Neural crest cell (in vitro differentiated cells): ENCODE results near the gene AVPR2. TPM values are rescaled to one million over a fixed set of nuclear protein-coding genes. Genes with fewer than 3 reads are reported as not detected.

ENCODE experiments used
- DNase-seq: peaks from one replicate; pipeline ENCODE4 v3.0.0; 2021; ENCODE audit warnings: low read depth, mixed read lengths, low spot score
- H3K27ac Mint-ChIP-seq: one replicate; pipeline ENCODE4 v1.8.0; 2021; ENCODE audit warnings: mild to moderate bottlenecking, mixed read lengths; ENCODE audit not compliant: unreplicated experiment
- H3K27me3 Mint-ChIP-seq: 2 replicates; pipeline ENCODE4 v1.8.0; 2021; ENCODE audit warnings: low read depth, mild to moderate bottlenecking, mixed read lengths
- H3K36me3 Mint-ChIP-seq: 2 replicates; pipeline ENCODE4 v1.8.0; 2021; ENCODE audit warnings: low read depth, mild to moderate bottlenecking, mixed read lengths
- H3K4me1 Mint-ChIP-seq: 2 replicates; pipeline ENCODE4 v1.8.0; 2021; ENCODE audit warnings: mixed read lengths
- H3K4me3 Mint-ChIP-seq: one replicate; pipeline ENCODE4 v1.8.0; 2021; ENCODE audit warnings: mild to moderate bottlenecking, mixed read lengths
- H3K9me3 Mint-ChIP-seq: 2 replicates; pipeline ENCODE4 v1.8.0; 2021; ENCODE audit warnings: mixed read lengths
- total RNA-seq: library from RNA; stranded (reverse); gene quantifications from 2 replicates; pipeline ENCODE4 v1.2.1, GENCODE V29; 2021
- TF ChIP-seq, protein P1 (sequence below): fragments of 200-600 bp; sonication (generic); conservative IDR thresholded peaks from 2 replicates; pipeline ENCODE4 v1.5.0; 2021; ENCODE audit warnings: antibody characterized with exemption, mild to moderate bottlenecking

Gene AVPR2
- total RNA-seq, 1 donor from 2014 or later, result not detected

DNA sequence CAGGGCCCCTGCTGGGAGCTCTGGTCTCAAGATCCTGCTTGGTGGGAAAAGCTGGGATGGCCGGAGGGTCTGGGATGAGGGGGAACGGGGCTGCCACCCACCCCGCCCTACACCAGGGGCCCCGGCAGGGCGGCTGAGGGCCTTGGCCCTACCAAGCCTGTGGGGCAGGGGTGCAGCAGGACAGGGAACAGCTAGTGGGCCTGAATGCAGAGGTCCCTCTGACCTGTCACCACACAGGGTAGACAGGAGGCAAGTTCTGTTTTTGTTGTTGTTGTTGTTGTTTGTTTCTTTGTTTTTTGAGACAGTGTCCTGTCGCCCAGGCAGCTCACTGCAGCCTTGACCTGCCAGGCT is 40.3 kb downstream of the AVPR2 start:
- peaks cover 7% of the 10 kb centered on the region for H3K27me3 Mint-ChIP-seq
- peaks cover 15% of the 10 kb centered on the region for H3K36me3 Mint-ChIP-seq
- no peak for DNase-seq
- TF ChIP-seq, protein P1, sequence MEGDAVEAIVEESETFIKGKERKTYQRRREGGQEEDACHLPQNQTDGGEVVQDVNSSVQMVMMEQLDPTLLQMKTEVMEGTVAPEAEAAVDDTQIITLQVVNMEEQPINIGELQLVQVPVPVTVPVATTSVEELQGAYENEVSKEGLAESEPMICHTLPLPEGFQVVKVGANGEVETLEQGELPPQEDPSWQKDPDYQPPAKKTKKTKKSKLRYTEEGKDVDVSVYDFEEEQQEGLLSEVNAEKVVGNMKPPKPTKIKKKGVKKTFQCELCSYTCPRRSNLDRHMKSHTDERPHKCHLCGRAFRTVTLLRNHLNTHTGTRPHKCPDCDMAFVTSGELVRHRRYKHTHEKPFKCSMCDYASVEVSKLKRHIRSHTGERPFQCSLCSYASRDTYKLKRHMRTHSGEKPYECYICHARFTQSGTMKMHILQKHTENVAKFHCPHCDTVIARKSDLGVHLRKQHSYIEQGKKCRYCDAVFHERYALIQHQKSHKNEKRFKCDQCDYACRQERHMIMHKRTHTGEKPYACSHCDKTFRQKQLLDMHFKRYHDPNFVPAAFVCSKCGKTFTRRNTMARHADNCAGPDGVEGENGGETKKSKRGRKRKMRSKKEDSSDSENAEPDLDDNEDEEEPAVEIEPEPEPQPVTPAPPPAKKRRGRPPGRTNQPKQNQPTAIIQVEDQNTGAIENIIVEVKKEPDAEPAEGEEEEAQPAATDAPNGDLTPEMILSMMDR, result no peak
- peaks cover 2% of the 10 kb centered on the region for H3K9me3 Mint-ChIP-seq
- no peak overlapping the region for H3K27ac Mint-ChIP-seq
- H3K4me3 Mint-ChIP-seq, result no peak overlapping the region
- peaks cover 23% of the 10 kb centered on the region for H3K4me1 Mint-ChIP-seq

- no peak overlapping the region for H3K27ac Mint-ChIP-seq
- H3K27me3 Mint-ChIP-seq, result peaks cover 7% of the 10 kb centered on the region
- TF ChIP-seq, protein P1, result no peak
- no peak for DNase-seq
- peaks cover 26% of the 10 kb centered on the region for H3K4me1 Mint-ChIP-seq
- peaks cover 23% of the 10 kb centered on the region for H3K36me3 Mint-ChIP-seq
- H3K9me3 Mint-ChIP-seq, result peaks cover 2% of the 10 kb centered on the region
- peak overlapping the region; percentile 41 for H3K4me3 Mint-ChIP-seq
These were observed 41.8 kb downstream of the AVPR2 start for GRCh38 chrX:153945956-153946943.

- TF ChIP-seq, protein P1, result peak; percentile 83
- peak; percentile 71 for DNase-seq
- H3K36me3 Mint-ChIP-seq, result peaks cover 26% of the 10 kb centered on the region
- peaks cover 2% of the 10 kb centered on the region for H3K9me3 Mint-ChIP-seq
- H3K27ac Mint-ChIP-seq, result peak overlapping the region; percentile 83
- peaks cover 24% of the 10 kb centered on the region for H3K4me1 Mint-ChIP-seq
- peaks cover 7% of the 10 kb centered on the region for H3K27me3 Mint-ChIP-seq
- peak overlapping the region; percentile 72 for H3K4me3 Mint-ChIP-seq
These were observed 42.7 kb downstream of the AVPR2 start for GRCh38 chrX:153947009-153947769.

DNA sequence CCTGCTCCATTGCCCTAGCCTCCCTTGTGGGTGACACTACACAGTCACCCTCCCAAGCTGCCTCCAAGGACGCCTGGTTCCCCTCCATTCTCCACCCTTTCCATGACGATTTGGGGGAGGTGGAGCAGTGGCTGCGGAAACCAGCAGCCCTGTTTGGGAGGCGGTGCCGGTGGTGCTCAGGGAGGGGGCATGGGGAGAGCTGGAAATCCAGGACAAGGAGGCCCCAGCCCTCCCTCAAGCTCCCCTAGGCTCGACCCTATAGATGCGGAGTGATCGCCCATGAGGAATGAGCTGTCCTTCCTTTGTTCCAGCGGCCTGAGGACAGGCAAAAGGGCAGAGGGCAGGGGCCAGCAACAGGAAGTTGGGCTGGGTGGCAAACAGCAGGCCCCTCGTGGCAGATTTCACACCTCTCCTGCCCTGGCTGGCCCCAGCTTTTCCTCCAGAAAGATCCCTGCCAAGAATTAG is 43.6 kb downstream of the AVPR2 start:
- peaks cover 7% of the 10 kb centered on the region for H3K27me3 Mint-ChIP-seq
- H3K36me3 Mint-ChIP-seq, result peaks cover 26% of the 10 kb centered on the region
- TF ChIP-seq, protein P1, result no peak
- H3K9me3 Mint-ChIP-seq, result peaks cover 2% of the 10 kb centered on the region
- DNase-seq, result no peak
- peak overlapping the region; percentile 96 for H3K27ac Mint-ChIP-seq
- H3K4me3 Mint-ChIP-seq, result peak overlapping the region; percentile 85
- H3K4me1 Mint-ChIP-seq, result peaks cover 25% of the 10 kb centered on the region
